ENCODE data around the gene STAT2.
A peak's percentile ranks its signal among the peaks of the same experiment; 100 is the strongest.
"Not testable (repeated sequence)": the region's sequence is repeated elsewhere in the genome, so short reads cannot be mapped to it uniquely, and the experiment has no call there.

Gene STAT2

GRCh38 chr12:56324206-56324605 is 35.7 kb downstream of the STAT2 start:
- no peak for DNase-seq

GRCh38 chr12:56321610-56322009 is 38.3 kb downstream of the STAT2 start:
- not testable (repeated sequence) for DNase-seq

GRCh38 chr12:56321027-56321426 is 38.9 kb downstream of the STAT2 start:
- no peak for DNase-seq

GRCh38 chr12:56317675-56318074 is 42.2 kb downstream of the STAT2 start:
- no peak for DNase-seq

- DNase-seq = peak; percentile 94 to 95
These were observed 44.1 kb downstream of the STAT2 start, which contains the start of gene CNPY2 for GRCh38 chr12:56315622-56316473. TSS of gene CNPY2 (minus strand) at chr12:56315988. CDS start at chr12:56315217, 771 bp downstream.

GRCh38 chr12:56315249-56315621 is 44.7 kb downstream of the STAT2 start:
- peak; percentile 24 to 38 for DNase-seq

- DNase-seq = no peak
These were observed 48.9 kb downstream of the STAT2 start for GRCh38 chr12:56311003-56311402.

- DNase-seq = no peak
These were observed 51.2 kb downstream of the STAT2 start for GRCh38 chr12:56308714-56309113.

- DNase-seq = no peak
These were observed 52.5 kb downstream of the STAT2 start for GRCh38 chr12:56307221-56307965.

GRCh38 chr12:56304872-56305590 is 54.9 kb downstream of the STAT2 start:
- DNase-seq = no peak

GRCh38 chr12:56304276-56304675 is 55.6 kb downstream of the STAT2 start:
- DNase-seq = no peak

GRCh38 chr12:56300644-56301464 is 59.1 kb downstream of the STAT2 start:
- no peak for DNase-seq

- DNase-seq = peak; percentile 97 to 98
These were observed 59.9 kb downstream of the STAT2 start, which contains the start of gene CS for GRCh38 chr12:56299853-56300643. TSS of gene CS (minus strand) at chr12:56300330. CDS start at chr12:56300201, 129 bp downstream.

- no peak for DNase-seq
These were observed 60.5 kb downstream of the STAT2 start for GRCh38 chr12:56299308-56299852.

GRCh38 chr12:56298828-56299227 is 61.1 kb downstream of the STAT2 start:
- DNase-seq = no peak

GRCh38 chr12:56297400-56297799 is 62.5 kb downstream of the STAT2 start:
- DNase-seq = no peak

- no peak for DNase-seq
These were observed 63.6 kb downstream of the STAT2 start for GRCh38 chr12:56296295-56296694.

- no peak for DNase-seq
These were observed 66.1 kb downstream of the STAT2 start for GRCh38 chr12:56293795-56294194.
